ENCODE data around the gene CELA1. TPM values are rescaled to one million over a fixed set of nuclear protein-coding genes. Genes with fewer than 3 reads are reported as not detected.
A peak's percentile ranks its signal among the peaks of the same experiment; 100 is the strongest.

Gene CELA1
- total RNA-seq, 1 experiment from 2014 or later = not detected

GRCh38 chr12:51373187-51373586, 26.7 kb upstream of the CELA1 start:
- Mint-ChIP-seq H3K36me3 (peaks cover 21% of the 10 kb centered on the region), H3K4me3 (no peak overlapping the region), H3K4me1 (peaks cover 28% of the 10 kb centered on the region), H3K27me3 (ENCODE audit: low read depth) (no peaks in the 10 kb centered on the region), H3K27ac (no peak overlapping the region), H3K9me3 (no peaks in the 10 kb centered on the region)
- TF ChIP-seq ZNF512 (CRISPR knock-in tag; IDR thresholded peaks at IDR 0.05; ENCODE audit: borderline replicate concordance) (no peak), PRRX2 (CRISPR knock-in tag; IDR thresholded peaks at IDR 0.05) (no peak), HMGXB4 (CRISPR knock-in tag; IDR thresholded peaks at IDR 0.05) (no peak), MLX (CRISPR knock-in tag; IDR thresholded peaks at IDR 0.05) (no peak), RORB (CRISPR knock-in tag; IDR thresholded peaks at IDR 0.05) (no peak), ZNF219 (CRISPR knock-in tag; IDR thresholded peaks at IDR 0.05; ENCODE audit: borderline replicate concordance) (no peak), ETV6 (CRISPR knock-in tag; IDR thresholded peaks at IDR 0.05) (no peak), MYBL2 (CRISPR knock-in tag; IDR thresholded peaks at IDR 0.05) (no peak), ESRRA (CRISPR knock-in tag; IDR thresholded peaks at IDR 0.05; ENCODE audit: borderline replicate concordance) (no peak)
- ChIA-PET POLR2A (no interaction called here), CTCF (no interaction called here)
- no peak for ATAC-seq
- no peak for DNase-seq (ENCODE audit: low spot score)

- TF ChIP-seq EMX1 (CRISPR knock-in tag; IDR thresholded peaks at IDR 0.05) (no peak), TCF7 (CRISPR knock-in tag; IDR thresholded peaks at IDR 0.05; ENCODE audit: low read depth) (no peak)
- ATAC-seq (no peak), DNase-seq (ENCODE audit: low spot score) (no peak)
- Mint-ChIP-seq H3K9me3 (no peaks in the 10 kb centered on the region), H3K27ac (peak overlapping the region; percentile 93; the same call in 1 of the 2 replicates), H3K4me1 (peaks cover 28% of the 10 kb centered on the region), H3K4me3 (no peak overlapping the region), H3K36me3 (peaks cover 25% of the 10 kb centered on the region), H3K27me3 (ENCODE audit: low read depth) (no peaks in the 10 kb centered on the region)
- POLR2A ChIA-PET = interaction anchor here (1.5 kb wide), 1 partner anchor 16 kb away, joined by 3 read pairs; no protein-coding TSS in a partner anchor
- CTCF ChIA-PET = interaction anchor here (0.6 to 1.6 kb wide), 16 partner anchors 9 to 516 kb away, joined by 3 to 11 read pairs (median 3); partner anchors contain the start of genes ANKRD33, GALNT6 and POU6F1
These were observed 25.5 kb upstream of the CELA1 start for GRCh38 chr12:51372021-51372420.

GRCh38 chr12:51371295-51371953, 24.9 kb upstream of the CELA1 start:
- TF ChIP-seq ZNF121 (CRISPR knock-in tag; IDR thresholded peaks at IDR 0.05) (no peak), ZNF219 (CRISPR knock-in tag; IDR thresholded peaks at IDR 0.05; ENCODE audit: borderline replicate concordance) (no peak), ERG (CRISPR knock-in tag; IDR thresholded peaks at IDR 0.05) (no peak), HMGA2 (CRISPR knock-in tag; IDR thresholded peaks at IDR 0.05) (no peak), FOXK1 (CRISPR knock-in tag; IDR thresholded peaks at IDR 0.05) (no peak), ZMAT4 (CRISPR knock-in tag; IDR thresholded peaks at IDR 0.05) (no peak), ATF2 (CRISPR knock-in tag; IDR thresholded peaks at IDR 0.05; ENCODE audit: borderline replicate concordance, low read depth) (no peak), NFYB (CRISPR knock-in tag; conservative IDR thresholded peaks at IDR 0.05; ENCODE audit: low read depth) (no peak), ZNF416 (CRISPR knock-in tag; IDR thresholded peaks at IDR 0.05) (no peak)
- peak; percentile 29 for DNase-seq (ENCODE audit: low spot score)

More at GRCh38 chr12:51371295-51371953, 24.9 kb upstream of the CELA1 start:
- Mint-ChIP-seq H3K36me3 (peaks cover 25% of the 10 kb centered on the region), H3K4me1 (peaks cover 28% of the 10 kb centered on the region), H3K9me3 (no peaks in the 10 kb centered on the region), H3K27me3 (ENCODE audit: low read depth) (no peaks in the 10 kb centered on the region), H3K27ac (peak overlapping the region; percentile 93), H3K4me3 (no peak overlapping the region)
- ATAC-seq = peak; percentile 77
- ChIA-PET POLR2A (interaction anchor here (0.5 to 1.5 kb wide), 2 partner anchors 17 to 79 kb away, joined by 3 read pairs; no protein-coding TSS in a partner anchor), CTCF (interaction anchor here (0.6 to 1.6 kb wide), 16 partner anchors 8 to 516 kb away, joined by 3 to 11 read pairs (median 3); partner anchors contain the start of genes ANKRD33, GALNT6 and POU6F1)
